SK-N-SH treated with all-trans-retinoic acid at 6 μM for 48 hours (cell line): ENCODE data around the gene DYRK1B.

Source experiments
- ATAC-seq: fragments of 200-7000 bp; cut with Tn5 transposase; 3 replicates; pipeline ENCODE4 v1.9.1; 2020; ENCODE audit warnings: mild to moderate bottlenecking, moderate library complexity
- ARNTL ChIP-seq: fragments of 450-650 bp; formaldehyde crosslinking; IDR thresholded peaks from 2 replicates; pipeline ENCODE4 v1.5.0; 2020; ENCODE audit warnings: low read depth, mild to moderate bottlenecking, moderate library complexity, borderline replicate concordance
- BACH2 ChIP-seq: fragments of 250-450 bp; sonication (Bioruptor Pico); IDR thresholded peaks from 2 replicates; pipeline ENCODE4 v1.9.0; 2021; ENCODE audit warnings: mild to moderate bottlenecking, borderline replicate concordance
- CSDC2 ChIP-seq: fragments of 250-450 bp; sonication (Bioruptor Pico); IDR thresholded peaks from 2 replicates; pipeline ENCODE4 v1.5.0; 2020; ENCODE audit warnings: mild to moderate bottlenecking, moderate library complexity
- ESRRG ChIP-seq: fragments of 250-450 bp; sonication (Bioruptor Pico); IDR thresholded peaks from 2 replicates; pipeline ENCODE4 v1.6.1; 2021; ENCODE audit warnings: mild to moderate bottlenecking
- GLIS3 ChIP-seq: fragments of 250-450 bp; sonication (Bioruptor Pico); IDR thresholded peaks from 2 replicates; pipeline ENCODE4 v1.5.0; 2020; ENCODE audit warnings: mild to moderate bottlenecking, moderate library complexity
- ISL1 ChIP-seq: fragments of 250-450 bp; sonication (Bioruptor Pico); IDR thresholded peaks from 2 replicates; pipeline ENCODE4 v2.1.2; 2022; ENCODE audit warnings: mild to moderate bottlenecking, moderate library complexity
- OSR1 ChIP-seq: fragments of 250-450 bp; sonication (Bioruptor Pico); IDR thresholded peaks from 2 replicates; pipeline ENCODE4 v1.8.0; 2022; ENCODE audit warnings: moderate library complexity, mild to moderate bottlenecking, inconsistent platforms
- RARB ChIP-seq: fragments of 250-450 bp; sonication (Bioruptor Pico); IDR thresholded peaks from 2 replicates; pipeline ENCODE4 v1.8.0; 2021; ENCODE audit warnings: mild to moderate bottlenecking, moderate library complexity
- ZC3H10 ChIP-seq: fragments of 250-450 bp; sonication (Bioruptor Pico); IDR thresholded peaks from 2 replicates; pipeline ENCODE4 v1.5.1; 2021; ENCODE audit warnings: mild to moderate bottlenecking, moderate library complexity
- ZFP3 ChIP-seq: fragments of 250-450 bp; sonication (Bioruptor Pico); IDR thresholded peaks from 2 replicates; pipeline ENCODE4 v1.5.0; 2020; ENCODE audit warnings: mild to moderate bottlenecking, moderate library complexity
- ZFP30 ChIP-seq: fragments of 450-650 bp; formaldehyde crosslinking; IDR thresholded peaks from 2 replicates; pipeline ENCODE4 v1.5.0; 2022; ENCODE audit warnings: mild to moderate bottlenecking, moderate library complexity
- ZNF565 ChIP-seq: fragments of 450-650 bp; formaldehyde crosslinking; conservative IDR thresholded peaks from 2 replicates; pipeline ENCODE4 v1.5.0; 2020; ENCODE audit warnings: low read depth, mild to moderate bottlenecking, moderate library complexity
- ZNF8 ChIP-seq: fragments of 450-650 bp; formaldehyde crosslinking; IDR thresholded peaks from 2 replicates; pipeline ENCODE4 v1.5.0; 2020; ENCODE audit warnings: mild to moderate bottlenecking, moderate library complexity
- TF ChIP-seq, protein P1 (sequence below): fragments of 250-450 bp; sonication (Bioruptor Pico); IDR thresholded peaks from 2 replicates; pipeline ENCODE4 v1.8.0; 2020; ENCODE audit warnings: mild to moderate bottlenecking, moderate library complexity, borderline replicate concordance
- TF ChIP-seq, protein P2 (sequence below): fragments of 250-450 bp; sonication (Bioruptor Pico); IDR thresholded peaks from 2 replicates; pipeline ENCODE4 v1.5.1; 2021; ENCODE audit warnings: mild to moderate bottlenecking, moderate library complexity
- TF ChIP-seq, protein P3 (sequence below): fragments of 250-450 bp; sonication (Bioruptor Pico); IDR thresholded peaks from 2 replicates; pipeline ENCODE4 v1.5.0; 2020; ENCODE audit warnings: mild to moderate bottlenecking, moderate library complexity
- TF ChIP-seq, protein P4 (sequence below): fragments of 250-450 bp; sonication (Bioruptor Pico); IDR thresholded peaks from 2 replicates; pipeline ENCODE4 v1.5.1; 2020; ENCODE audit warnings: low read depth, mild to moderate bottlenecking, moderate library complexity

The DYRK1B gene

DNA sequence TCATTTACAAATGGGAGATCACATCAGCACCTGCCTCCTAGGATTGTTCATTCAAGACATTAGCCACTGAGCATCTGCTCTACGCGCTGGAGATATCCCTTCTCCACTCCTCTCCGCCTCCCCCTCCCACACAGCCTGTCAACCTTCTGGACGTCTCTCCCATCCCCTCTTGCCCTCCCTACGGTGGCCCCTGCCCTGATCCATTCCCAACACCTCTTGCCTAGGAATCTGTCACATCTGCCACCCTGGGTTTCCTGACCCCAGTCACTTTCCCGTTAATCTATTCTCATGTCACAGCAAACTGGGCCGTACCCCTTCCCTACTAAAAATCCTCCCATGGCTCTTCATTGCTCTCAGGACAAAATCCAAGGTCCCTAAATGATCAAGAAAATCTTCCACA is 10.3 kb downstream of the DYRK1B start:
- TF ChIP-seq GLIS3 (CRISPR knock-in tag) (0 out of 2 replicates have a peak, but pooled peaks have one; percentile 13), ZNF8 (CRISPR knock-in tag) (no peak), ZFP30 (CRISPR knock-in tag) (no peak), ARNTL (no peak)
- TF ChIP-seq, protein P1, sequence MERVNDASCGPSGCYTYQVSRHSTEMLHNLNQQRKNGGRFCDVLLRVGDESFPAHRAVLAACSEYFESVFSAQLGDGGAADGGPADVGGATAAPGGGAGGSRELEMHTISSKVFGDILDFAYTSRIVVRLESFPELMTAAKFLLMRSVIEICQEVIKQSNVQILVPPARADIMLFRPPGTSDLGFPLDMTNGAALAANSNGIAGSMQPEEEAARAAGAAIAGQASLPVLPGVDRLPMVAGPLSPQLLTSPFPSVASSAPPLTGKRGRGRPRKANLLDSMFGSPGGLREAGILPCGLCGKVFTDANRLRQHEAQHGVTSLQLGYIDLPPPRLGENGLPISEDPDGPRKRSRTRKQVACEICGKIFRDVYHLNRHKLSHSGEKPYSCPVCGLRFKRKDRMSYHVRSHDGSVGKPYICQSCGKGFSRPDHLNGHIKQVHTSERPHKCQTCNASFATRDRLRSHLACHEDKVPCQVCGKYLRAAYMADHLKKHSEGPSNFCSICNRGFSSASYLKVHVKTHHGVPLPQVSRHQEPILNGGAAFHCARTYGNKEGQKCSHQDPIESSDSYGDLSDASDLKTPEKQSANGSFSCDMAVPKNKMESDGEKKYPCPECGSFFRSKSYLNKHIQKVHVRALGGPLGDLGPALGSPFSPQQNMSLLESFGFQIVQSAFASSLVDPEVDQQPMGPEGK (CRISPR knock-in tag) = 0 out of 2 replicates have a peak, but pooled peaks have one; percentile 6
- peak; percentile 31 for ATAC-seq

DNA sequence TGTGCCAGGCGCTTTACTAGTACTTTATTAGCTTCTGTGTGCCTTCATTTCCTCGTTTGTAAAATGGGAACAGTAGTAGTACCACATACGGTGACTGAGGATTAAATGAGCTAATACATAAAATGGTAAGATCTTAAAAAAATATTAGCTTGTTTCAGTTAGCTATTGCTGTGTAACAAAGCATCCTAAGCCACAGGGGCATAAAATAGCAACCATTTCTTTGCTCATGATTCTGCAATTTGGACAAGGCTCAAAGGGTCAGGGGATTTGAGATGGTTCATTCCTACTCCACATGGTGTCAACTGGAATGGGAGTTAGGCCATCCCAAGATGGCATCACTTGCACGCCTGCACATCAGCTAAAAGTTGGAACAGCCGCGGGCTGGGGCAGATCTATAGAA is 13.3 kb downstream of the DYRK1B start:
- TF ChIP-seq, protein P2, sequence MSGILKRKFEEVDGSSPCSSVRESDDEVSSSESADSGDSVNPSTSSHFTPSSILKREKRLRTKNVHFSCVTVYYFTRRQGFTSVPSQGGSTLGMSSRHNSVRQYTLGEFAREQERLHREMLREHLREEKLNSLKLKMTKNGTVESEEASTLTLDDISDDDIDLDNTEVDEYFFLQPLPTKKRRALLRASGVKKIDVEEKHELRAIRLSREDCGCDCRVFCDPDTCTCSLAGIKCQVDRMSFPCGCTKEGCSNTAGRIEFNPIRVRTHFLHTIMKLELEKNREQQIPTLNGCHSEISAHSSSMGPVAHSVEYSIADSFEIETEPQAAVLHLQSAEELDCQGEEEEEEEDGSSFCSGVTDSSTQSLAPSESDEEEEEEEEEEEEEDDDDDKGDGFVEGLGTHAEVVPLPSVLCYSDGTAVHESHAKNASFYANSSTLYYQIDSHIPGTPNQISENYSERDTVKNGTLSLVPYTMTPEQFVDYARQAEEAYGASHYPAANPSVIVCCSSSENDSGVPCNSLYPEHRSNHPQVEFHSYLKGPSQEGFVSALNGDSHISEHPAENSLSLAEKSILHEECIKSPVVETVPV (CRISPR knock-in tag) = no peak
- TF ChIP-seq, protein P3, sequence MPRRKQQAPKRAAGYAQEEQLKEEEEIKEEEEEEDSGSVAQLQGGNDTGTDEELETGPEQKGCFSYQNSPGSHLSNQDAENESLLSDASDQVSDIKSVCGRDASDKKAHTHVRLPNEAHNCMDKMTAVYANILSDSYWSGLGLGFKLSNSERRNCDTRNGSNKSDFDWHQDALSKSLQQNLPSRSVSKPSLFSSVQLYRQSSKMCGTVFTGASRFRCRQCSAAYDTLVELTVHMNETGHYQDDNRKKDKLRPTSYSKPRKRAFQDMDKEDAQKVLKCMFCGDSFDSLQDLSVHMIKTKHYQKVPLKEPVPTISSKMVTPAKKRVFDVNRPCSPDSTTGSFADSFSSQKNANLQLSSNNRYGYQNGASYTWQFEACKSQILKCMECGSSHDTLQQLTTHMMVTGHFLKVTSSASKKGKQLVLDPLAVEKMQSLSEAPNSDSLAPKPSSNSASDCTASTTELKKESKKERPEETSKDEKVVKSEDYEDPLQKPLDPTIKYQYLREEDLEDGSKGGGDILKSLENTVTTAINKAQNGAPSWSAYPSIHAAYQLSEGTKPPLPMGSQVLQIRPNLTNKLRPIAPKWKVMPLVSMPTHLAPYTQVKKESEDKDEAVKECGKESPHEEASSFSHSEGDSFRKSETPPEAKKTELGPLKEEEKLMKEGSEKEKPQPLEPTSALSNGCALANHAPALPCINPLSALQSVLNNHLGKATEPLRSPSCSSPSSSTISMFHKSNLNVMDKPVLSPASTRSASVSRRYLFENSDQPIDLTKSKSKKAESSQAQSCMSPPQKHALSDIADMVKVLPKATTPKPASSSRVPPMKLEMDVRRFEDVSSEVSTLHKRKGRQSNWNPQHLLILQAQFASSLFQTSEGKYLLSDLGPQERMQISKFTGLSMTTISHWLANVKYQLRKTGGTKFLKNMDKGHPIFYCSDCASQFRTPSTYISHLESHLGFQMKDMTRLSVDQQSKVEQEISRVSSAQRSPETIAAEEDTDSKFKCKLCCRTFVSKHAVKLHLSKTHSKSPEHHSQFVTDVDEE (CRISPR knock-in tag) = no peak
- TF ChIP-seq CSDC2 (CRISPR knock-in tag) (no peak), OSR1 (CRISPR knock-in tag) (no peak), ZC3H10 (CRISPR knock-in tag) (no peak), GLIS3 (CRISPR knock-in tag) (no peak), ZFP30 (CRISPR knock-in tag) (no peak), ZNF565 (CRISPR knock-in tag) (no peak), RARB (CRISPR knock-in tag) (no peak)
- TF ChIP-seq, protein P4, sequence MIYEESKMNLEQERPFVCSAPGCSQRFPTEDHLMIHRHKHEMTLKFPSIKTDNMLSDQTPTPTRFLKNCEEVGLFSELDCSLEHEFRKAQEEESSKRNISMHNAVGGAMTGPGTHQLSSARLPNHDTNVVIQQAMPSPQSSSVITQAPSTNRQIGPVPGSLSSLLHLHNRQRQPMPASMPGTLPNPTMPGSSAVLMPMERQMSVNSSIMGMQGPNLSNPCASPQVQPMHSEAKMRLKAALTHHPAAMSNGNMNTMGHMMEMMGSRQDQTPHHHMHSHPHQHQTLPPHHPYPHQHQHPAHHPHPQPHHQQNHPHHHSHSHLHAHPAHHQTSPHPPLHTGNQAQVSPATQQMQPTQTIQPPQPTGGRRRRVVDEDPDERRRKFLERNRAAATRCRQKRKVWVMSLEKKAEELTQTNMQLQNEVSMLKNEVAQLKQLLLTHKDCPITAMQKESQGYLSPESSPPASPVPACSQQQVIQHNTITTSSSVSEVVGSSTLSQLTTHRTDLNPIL (CRISPR knock-in tag) = no peak
- ATAC-seq = no peak

DNA sequence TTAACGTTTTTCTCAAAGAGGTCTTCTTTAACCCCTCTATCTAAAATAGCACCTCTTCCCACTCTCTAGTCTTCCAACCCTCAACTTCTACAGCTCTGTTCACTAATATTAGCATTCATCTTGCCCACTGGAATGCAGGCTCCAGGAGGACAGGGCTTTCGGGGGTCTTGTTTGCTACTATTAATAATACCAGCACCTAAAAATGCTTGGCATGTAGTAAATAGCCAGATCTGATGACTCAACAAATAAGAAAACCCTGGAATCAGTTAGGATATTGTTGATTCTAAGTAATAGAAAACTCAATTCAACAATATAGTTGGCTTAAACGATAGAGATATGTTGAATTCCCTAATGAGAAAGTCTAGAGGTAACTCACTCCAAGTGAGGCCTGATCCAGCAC is 14.2 kb downstream of the DYRK1B start:
- ATAC-seq = no peak
- no peak for TF ChIP-seq BACH2 (CRISPR knock-in tag)
- TF ChIP-seq ESRRG (CRISPR knock-in tag) = no peak
- TF ChIP-seq ZFP3 (CRISPR knock-in tag) = no peak
- TF ChIP-seq, protein P3 (CRISPR knock-in tag) = no peak
- TF ChIP-seq, all 23 proteins: peak for 0

DNA sequence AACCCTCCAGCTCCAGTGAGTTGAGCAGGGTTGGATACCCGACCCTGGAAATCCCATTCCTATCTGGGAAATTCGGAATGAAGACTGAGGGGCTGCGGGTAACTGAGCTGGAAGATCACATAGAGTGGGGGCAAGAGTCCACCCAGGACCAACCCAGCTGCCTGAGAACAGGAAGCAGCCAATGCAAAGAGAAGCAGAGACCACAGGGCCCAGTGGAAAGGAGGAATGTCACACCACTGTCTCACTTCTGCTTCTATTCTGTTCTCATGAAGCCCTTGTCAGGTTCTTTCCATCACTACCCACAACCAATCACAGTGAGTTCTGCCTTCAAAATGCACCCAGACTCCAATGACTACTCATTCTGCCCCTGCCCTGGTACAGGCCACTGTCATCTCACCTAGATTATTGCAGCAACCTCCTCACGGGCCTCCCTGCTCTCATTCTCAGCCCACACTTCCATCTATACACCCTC is 15.3 kb downstream of the DYRK1B start:
- ATAC-seq = no peak
- TF ChIP-seq ZNF565 (CRISPR knock-in tag) (no peak), ZNF8 (CRISPR knock-in tag) (no peak), CSDC2 (CRISPR knock-in tag) (no peak), ISL1 (CRISPR knock-in tag) (no peak)
- TF ChIP-seq, protein P3 (CRISPR knock-in tag) = no peak
- TF ChIP-seq, all 23 proteins: peak for 0
